Neural cell (in vitro differentiated cells): Measurements from ENCODE around the gene FHDC1.

ENCODE experiments used
- EP300 ChIP-seq: fragments of 450-650 bp; conservative IDR thresholded peaks from 2 replicates; pipeline ENCODE4 v1.6.1; 2014; ENCODE audit warnings: antibody characterized with exemption, mild to moderate bottlenecking, moderate library complexity; ENCODE audit not compliant: poor library complexity, severe bottlenecking
- EZH2 ChIP-seq: fragments of 200-600, 300-800 bp; shearing (Covaris generic), sonication (generic); IDR thresholded peaks from 2 replicates; pipeline ENCODE4 v1.6.1; 2014; ENCODE audit warnings: antibody characterized with exemption, low read length, borderline replicate concordance, mild to moderate bottlenecking; ENCODE audit not compliant: insufficient read depth, poor library complexity, severe bottlenecking
- MXI1 ChIP-seq: fragments of 450-650 bp; conservative IDR thresholded peaks from 2 replicates; pipeline ENCODE4 v1.6.1; 2014; ENCODE audit warnings: antibody characterized with exemption, mild to moderate bottlenecking; ENCODE audit not compliant: poor library complexity, severe bottlenecking
- POLR2AphosphoS5 ChIP-seq: IDR thresholded peaks from 2 replicates; pipeline ENCODE4 v1.6.1; 2012
- RAD21 ChIP-seq: fragments of 450-650 bp; conservative IDR thresholded peaks from 2 replicates; pipeline ENCODE4 v1.6.1; 2014; ENCODE audit warnings: antibody characterized with exemption, mild to moderate bottlenecking, moderate library complexity
- SMC3 ChIP-seq: fragments of 450-650 bp; conservative IDR thresholded peaks from 2 replicates; pipeline ENCODE4 v1.6.1; 2014; ENCODE audit warnings: antibody characterized with exemption, mild to moderate bottlenecking, moderate library complexity; ENCODE audit not compliant: poor library complexity
- TAF1 ChIP-seq: IDR thresholded peaks from 2 replicates; pipeline ENCODE4 v1.6.1; 2012; ENCODE audit warnings: low read depth
- TF ChIP-seq, protein P1 (sequence below): fragments of 450-650 bp; IDR thresholded peaks from 2 replicates; pipeline ENCODE4 v1.5.1; 2014; ENCODE audit warnings: antibody characterized with exemption, mild to moderate bottlenecking, moderate library complexity; ENCODE audit not compliant: poor library complexity, severe bottlenecking
- TF ChIP-seq, protein P2 (sequence below): IDR thresholded peaks from 2 replicates; pipeline ENCODE4 v1.6.1; 2012; ENCODE audit warnings: borderline replicate concordance

DNA sequence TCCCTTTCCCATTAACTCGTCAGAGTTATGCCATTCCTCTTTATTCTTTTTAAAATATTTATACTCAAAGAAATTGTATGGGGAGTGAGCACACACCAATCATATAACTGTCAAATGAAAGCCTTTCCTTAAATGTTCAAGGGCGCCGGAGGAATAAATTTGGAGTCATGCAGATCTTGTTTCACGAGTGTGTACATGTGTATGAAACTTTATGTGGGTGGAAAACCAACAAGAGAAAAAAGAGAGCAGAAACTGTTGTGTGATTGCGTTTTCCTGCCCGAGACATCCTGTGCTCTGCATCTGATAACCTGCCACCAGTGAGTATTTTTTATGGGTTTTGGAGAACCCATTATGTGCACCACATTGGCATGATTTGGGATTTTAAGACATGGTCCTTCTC, 88.3 kb downstream of the FHDC1 start:
- TF ChIP-seq TAF1 (no peak), RAD21 (no peak), POLR2AphosphoS5 (no peak), EP300 (no peak), EZH2 (no peak), SMC3 (no peak), MXI1 (no peak)
- TF ChIP-seq, protein P1, sequence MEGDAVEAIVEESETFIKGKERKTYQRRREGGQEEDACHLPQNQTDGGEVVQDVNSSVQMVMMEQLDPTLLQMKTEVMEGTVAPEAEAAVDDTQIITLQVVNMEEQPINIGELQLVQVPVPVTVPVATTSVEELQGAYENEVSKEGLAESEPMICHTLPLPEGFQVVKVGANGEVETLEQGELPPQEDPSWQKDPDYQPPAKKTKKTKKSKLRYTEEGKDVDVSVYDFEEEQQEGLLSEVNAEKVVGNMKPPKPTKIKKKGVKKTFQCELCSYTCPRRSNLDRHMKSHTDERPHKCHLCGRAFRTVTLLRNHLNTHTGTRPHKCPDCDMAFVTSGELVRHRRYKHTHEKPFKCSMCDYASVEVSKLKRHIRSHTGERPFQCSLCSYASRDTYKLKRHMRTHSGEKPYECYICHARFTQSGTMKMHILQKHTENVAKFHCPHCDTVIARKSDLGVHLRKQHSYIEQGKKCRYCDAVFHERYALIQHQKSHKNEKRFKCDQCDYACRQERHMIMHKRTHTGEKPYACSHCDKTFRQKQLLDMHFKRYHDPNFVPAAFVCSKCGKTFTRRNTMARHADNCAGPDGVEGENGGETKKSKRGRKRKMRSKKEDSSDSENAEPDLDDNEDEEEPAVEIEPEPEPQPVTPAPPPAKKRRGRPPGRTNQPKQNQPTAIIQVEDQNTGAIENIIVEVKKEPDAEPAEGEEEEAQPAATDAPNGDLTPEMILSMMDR = no peak
- TF ChIP-seq, protein P2, sequence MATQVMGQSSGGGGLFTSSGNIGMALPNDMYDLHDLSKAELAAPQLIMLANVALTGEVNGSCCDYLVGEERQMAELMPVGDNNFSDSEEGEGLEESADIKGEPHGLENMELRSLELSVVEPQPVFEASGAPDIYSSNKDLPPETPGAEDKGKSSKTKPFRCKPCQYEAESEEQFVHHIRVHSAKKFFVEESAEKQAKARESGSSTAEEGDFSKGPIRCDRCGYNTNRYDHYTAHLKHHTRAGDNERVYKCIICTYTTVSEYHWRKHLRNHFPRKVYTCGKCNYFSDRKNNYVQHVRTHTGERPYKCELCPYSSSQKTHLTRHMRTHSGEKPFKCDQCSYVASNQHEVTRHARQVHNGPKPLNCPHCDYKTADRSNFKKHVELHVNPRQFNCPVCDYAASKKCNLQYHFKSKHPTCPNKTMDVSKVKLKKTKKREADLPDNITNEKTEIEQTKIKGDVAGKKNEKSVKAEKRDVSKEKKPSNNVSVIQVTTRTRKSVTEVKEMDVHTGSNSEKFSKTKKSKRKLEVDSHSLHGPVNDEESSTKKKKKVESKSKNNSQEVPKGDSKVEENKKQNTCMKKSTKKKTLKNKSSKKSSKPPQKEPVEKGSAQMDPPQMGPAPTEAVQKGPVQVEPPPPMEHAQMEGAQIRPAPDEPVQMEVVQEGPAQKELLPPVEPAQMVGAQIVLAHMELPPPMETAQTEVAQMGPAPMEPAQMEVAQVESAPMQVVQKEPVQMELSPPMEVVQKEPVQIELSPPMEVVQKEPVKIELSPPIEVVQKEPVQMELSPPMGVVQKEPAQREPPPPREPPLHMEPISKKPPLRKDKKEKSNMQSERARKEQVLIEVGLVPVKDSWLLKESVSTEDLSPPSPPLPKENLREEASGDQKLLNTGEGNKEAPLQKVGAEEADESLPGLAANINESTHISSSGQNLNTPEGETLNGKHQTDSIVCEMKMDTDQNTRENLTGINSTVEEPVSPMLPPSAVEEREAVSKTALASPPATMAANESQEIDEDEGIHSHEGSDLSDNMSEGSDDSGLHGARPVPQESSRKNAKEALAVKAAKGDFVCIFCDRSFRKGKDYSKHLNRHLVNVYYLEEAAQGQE = no peak
